DMS79 treated with DMSO at 0.1 percent for 48 hours (cell line): Measurements from ENCODE around the gene ABL2.
"Not testable (repeated sequence)": the region's sequence is repeated elsewhere in the genome, so short reads cannot be mapped to it uniquely, and the experiment has no call there.

Experiments
- DNase-seq: peaks from one replicate; lab custom pipeline; 2025; lab: John Stamatoyannopoulos, UW

The ABL2 gene

DNA sequence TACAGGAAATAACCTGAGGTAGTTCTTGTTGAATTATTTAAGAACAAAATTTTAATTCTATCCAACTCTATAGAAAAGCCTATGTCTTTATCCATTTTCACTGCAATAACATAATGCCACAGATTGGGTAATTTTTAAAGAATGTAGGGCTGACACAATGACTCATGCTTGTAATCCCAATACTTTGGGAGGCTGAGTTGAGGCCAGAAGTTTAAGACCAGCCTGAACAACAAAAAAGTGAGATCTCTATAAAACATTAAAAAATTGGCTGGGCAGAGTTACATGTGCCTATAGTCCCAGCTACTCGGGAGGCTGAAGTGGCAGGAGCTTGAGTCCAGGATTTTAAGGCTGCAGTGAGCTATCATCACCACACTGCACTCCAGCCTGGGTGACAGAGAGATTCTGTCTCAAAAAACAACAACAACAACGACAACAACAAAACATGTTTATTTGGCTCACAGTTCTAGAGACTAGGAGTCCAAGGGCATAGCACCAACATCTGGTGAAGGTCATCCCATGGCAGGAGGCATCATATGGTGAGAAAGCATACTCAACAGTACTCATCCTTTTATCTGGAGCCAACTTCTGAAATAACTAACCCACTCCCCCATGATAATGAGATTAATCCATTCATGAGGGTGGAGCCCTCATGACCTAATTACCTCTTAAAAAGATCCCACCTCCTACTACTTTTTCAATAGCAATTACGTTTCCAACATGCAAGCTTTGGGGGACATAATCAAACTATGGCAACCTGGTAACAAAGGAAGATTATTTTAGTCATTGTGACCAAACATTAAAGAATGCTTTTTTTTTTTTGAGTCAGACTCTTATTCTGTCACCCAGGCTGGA lies 59.6 kb downstream of the ABL2 start:
- no peak for DNase-seq

DNA sequence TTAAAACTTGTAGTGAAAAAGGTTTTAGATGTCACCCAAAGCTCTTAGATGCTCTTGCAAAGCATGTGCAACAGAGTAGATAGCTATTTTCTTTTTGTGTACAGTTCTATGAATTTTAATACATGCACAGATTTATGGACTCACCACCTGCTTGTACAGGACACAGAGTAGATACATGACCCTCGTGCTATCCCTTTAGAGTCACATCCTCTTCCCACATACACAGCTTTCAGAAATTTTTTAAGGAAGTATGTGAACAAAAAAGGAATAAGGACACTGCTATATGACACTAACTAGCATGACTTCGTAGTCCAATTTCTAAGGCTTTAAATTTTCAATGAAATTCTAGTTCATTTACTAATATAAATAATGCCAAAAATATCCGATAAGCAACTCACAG lies 60.9 kb downstream of the ABL2 start:
- no peak for DNase-seq

DNA sequence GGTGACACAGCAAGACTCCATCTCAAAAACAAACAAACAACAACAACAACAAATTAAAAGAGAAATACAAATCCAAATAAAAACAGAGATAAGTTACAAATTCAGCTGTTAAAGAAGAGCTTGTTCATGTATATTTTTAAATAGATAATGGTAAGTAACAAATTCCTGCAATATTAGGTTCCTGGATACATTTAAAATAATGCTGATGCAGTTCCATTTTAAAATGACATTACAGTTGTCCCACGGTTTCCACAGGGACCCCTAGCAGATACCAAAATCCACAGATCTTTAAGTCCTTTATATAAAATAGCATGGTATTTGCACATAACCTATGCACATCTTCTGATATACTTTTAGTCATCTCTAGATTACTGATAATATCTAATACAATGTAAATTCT lies 61.5 kb downstream of the ABL2 start:
- DNase-seq, result no peak

DNA sequence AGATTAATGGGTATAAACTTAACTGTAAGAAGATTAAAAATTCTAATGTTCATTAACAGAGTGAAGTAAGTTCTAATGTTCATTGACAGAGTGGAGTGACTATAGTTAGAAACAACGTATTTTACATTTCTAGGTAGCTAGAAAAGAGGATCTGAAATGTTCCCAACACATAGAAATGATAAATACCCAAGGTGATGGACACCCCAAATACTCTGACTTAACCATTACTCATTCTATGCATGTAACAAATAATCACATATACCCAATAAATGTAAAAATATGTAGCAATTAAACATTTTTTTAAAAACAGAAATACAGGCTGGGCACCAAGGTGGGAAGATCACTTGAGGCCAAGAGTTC lies 62.1 kb downstream of the ABL2 start:
- DNase-seq, result no peak

- no peak for DNase-seq
Measured at GRCh38 chr1:179166663-179167417, 62.6 kb downstream of the ABL2 start.

DNA sequence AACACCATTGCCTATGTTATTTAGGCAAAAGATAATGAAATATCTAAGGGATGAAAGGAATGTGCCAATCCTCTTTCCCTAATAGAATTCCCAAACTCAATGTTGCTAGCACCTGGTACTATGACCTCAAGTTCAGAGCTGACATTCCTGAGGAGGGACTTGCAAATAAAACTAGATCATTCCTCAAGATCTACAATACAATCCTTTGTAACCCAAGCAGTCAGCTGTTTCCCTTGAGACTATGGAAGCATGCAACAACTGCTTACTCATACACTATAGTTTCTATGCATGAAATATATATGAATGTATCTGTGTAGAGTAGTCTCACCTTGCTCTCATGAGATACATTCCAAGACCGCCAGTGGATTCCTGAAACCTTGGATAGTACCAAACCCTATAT lies 65.0 kb downstream of the ABL2 start:
- DNase-seq, result no peak

DNA sequence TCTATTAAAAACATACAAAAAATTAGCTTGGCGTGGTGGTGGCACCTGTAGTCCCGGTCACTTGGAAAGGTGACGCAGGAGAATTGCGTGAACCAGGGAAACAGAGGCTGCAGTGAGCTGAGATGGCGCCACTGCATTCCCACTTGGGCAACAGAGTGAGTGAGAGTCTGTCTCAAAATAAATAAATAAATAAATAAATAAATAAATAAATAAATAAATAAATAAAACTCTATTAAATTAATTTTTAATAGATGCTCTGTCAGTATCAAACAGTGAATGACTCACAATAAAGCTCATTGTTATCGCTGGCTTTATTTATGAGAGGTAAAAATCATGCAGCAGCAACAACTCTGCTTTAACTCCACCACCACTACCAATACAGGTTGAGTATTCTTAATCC lies 72.8 kb downstream of the ABL2 start:
- DNase-seq, result no peak

- DNase-seq, result no peak
Measured at GRCh38 chr1:179156026-179156425, 73.5 kb downstream of the ABL2 start.

DNA sequence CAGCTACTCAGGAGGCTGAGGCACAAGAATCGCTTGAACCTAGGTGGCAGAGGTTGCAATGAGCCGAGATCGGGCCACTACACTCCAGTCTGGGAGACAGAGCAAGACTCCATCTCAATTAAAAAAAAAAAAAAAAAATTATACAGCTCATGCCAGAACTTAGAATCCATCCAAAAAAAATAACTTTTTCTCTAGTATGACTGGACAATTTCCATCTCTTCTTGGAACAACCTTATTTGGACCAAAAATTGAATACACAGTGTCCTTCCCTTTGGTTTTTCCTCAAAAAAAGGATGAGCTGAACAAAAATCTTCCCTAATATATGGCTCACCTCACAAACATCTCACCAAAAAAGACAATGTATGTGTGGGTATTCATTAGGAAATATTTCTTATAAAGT lies 73.9 kb downstream of the ABL2 start:
- DNase-seq, result no peak

- DNase-seq, result no peak
Measured at GRCh38 chr1:179154437-179154836, 75.0 kb downstream of the ABL2 start.

- DNase-seq, result no peak
Measured at GRCh38 chr1:179153217-179153616, 76.3 kb downstream of the ABL2 start.

DNA sequence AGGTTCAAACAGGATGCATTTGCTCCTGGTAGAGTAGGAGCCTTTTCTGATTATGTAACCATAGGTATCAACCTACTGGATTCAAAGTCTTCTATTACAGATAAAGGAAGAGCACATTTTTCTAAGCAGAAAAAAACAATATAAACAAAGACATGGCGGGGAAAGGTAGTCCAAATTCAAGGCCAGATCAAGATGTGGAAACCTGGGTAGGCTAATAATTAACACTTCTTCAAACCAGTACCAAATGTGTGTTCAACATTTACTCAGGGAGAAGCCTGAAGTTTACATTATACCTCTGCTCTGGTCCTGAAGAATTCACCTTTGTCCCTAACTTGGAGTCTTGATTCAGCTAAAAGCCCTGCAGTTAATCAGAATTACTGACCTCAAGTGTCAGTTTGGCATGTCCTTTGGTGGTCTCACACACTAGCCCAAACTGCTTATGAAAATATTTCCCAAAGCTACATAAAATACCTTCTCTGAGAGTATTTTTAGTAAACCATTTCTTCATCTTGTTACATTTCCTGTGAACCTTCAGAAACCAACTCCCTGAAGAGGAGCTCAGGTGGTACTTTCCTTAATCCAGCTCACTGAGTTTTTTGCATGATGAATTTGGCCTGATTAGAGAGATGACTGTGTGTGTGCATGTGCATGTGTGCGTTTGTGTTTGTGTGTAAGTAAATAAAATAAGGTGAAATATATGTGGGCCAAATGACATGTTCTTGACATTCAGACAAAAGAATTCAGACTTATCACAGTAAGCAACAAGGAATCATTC lies 77.4 kb downstream of the ABL2 start:
- DNase-seq, result no peak

GRCh38 chr1:179146911-179147310 lies 82.6 kb downstream of the ABL2 start:
- no peak for DNase-seq

DNA sequence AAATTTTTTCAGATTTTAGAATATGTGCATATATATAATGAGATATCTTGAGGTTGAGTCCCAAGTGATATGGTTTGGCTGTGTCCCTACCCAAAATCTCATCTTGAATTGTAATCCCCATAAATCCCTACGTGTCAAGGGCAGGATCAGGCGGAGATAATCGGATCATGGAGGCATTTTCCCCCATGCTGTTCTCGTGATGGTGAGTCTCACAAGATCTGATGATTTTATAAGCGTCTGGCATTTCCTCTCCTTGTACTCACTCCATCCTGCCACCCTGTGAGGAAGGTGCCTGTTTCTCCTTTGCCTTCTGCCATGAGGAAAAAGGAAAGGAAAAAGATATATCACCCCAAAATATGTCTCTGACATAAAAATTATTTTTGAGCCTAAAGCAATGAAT lies 83.0 kb downstream of the ABL2 start:
- DNase-seq, result no peak

GRCh38 chr1:179145521-179145920 lies 84.0 kb downstream of the ABL2 start:
- DNase-seq, result no peak

DNA sequence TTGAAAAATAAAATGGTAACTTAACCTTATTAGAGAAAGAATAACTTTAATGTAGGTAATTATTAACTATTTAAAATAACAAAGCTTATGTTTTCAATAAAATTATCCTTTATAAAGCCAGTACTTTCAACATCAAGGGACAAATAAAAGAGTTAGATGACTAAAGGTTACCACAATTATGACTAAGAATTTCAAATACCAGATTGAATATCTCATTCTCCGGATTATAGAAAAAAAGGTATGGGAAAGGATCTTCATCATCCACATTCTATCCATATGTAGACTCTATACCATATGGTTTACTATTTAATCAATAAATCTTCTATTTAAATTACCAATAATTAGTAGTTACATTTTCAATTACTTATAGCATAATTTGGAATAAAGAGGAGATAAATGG lies 84.9 kb downstream of the ABL2 start:
- no peak for DNase-seq

- no peak for DNase-seq
Measured at GRCh38 chr1:179143322-179143721, 86.2 kb downstream of the ABL2 start.

GRCh38 chr1:179142889-179143299 lies 86.6 kb downstream of the ABL2 start:
- DNase-seq, result no peak

DNA sequence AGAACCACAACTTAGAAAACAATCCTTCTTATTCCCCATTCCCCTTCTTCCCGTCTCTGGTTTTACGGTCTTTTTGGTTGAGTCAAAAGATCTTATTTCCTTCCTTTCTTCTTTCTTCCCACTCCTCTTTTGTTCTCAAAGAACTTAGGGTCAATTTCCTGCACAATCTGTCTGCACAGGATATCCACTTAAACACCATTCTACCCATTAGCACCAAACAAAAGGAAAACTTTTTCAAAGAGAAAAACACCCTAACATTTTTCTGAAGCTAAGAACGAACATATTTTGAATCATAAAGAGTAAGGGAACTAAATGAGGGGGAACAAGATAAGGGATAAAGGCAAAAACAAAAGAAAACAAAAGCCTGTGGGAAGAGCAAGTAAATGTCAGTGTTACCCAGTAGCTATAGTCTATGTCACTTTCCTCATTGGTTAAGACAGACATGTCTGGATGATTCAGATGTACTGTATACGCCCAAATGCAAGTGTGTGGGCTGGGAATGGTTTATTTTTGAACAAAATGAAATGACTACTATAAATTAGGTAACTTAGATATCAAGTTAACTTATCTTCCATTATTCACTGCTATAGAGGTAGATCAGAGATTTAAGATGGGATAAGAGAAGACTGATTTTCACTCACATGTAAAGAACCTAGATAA lies 87.8 kb downstream of the ABL2 start:
- no peak for DNase-seq

DNA sequence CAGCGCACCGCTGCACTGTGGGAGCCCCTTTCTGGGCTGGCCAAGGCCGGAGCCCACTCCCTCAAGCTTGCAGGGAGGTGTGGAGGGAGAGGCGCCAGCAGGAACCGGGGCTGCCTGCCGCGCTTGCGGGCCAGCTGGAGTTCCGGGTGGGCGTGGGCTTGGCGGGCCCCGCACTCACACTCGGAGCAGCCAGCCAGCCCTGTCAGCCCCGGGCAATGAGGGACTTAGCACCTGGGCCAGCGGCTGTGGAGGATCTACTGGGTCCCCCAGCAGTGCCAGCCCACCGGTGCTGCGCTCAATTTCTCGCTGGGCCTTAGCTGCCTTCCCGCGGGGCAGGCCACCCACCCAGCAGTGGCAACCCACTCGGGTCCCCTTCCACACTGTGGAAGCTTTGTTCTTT lies 90.7 kb downstream of the ABL2 start:
- DNase-seq, result not testable (repeated sequence)

DNA sequence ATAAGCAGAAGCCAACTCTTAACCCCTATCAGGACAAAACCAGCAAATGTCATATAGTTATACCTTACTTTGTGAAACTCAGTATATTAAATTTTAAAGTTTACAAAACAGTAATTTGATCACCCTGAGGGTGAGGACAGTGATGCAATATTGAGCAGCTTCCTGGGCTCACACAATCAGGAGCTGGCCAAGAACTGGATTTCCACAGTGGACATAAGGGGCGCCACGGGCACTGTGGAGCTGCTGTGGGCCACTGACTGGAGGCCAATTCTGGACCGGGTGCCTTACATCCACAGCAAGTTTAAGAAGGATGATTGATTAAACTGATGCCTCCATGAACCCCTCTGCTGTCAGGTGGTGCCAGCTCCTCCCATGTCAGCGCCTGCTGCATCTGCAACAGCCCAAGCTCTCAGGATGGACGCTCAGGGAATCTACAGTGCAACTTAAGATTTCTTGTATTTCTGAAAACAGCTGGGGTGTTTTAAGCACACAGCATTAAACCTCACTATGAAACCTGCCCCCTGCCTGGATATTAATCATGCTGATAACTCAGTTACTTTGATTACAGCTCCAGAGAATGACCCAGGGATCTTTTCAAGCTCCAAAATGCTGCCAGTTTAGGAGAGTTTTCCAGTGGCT lies 91.7 kb downstream of the ABL2 start:
- DNase-seq, result no peak

- not testable (repeated sequence) for DNase-seq
Measured at GRCh38 chr1:179135707-179136106, 93.8 kb downstream of the ABL2 start.
